Measurements from ENCODE around the gene ZNF554. TPM values are rescaled to one million over a fixed set of nuclear protein-coding genes. Genes with fewer than 3 reads are reported as not detected.

The ZNF554 gene
- total RNA-seq, 1 experiment from 2014 or later = 4.6 TPM

GRCh38 chr19:2807379-2808128 lies 12.1 kb upstream of the ZNF554 start:
- no peak for DNase-seq (ENCODE audit: low read depth)

- no peak for DNase-seq (ENCODE audit: low read depth)
Observed at GRCh38 chr19:2808129-2808941, 11.3 kb upstream of the ZNF554 start.

- DNase-seq (ENCODE audit: low read depth) = no peak
Observed at GRCh38 chr19:2809387-2810140, 10.1 kb upstream of the ZNF554 start.

- DNase-seq (ENCODE audit: low read depth) = no peak
Observed at GRCh38 chr19:2810141-2811091, 9.3 kb upstream of the ZNF554 start.

- DNase-seq (ENCODE audit: low read depth) = no peak
Observed at GRCh38 chr19:2811221-2811722, 8.4 kb upstream of the ZNF554 start.

GRCh38 chr19:2811735-2812413 lies 7.8 kb upstream of the ZNF554 start:
- DNase-seq (ENCODE audit: low read depth) = no peak

- DNase-seq (ENCODE audit: low read depth) = no peak
Observed at GRCh38 chr19:2812414-2813234, 7.0 kb upstream of the ZNF554 start.

GRCh38 chr19:2813235-2814160 lies 6.2 kb upstream of the ZNF554 start:
- no peak for DNase-seq (ENCODE audit: low read depth)

- no peak for DNase-seq (ENCODE audit: low read depth)
Observed at GRCh38 chr19:2814426-2814825, 5.2 kb upstream of the ZNF554 start.

- no peak for DNase-seq (ENCODE audit: low read depth)
Observed at GRCh38 chr19:2815191-2815614, 4.5 kb upstream of the ZNF554 start.

- no peak for DNase-seq (ENCODE audit: low read depth)
Observed at GRCh38 chr19:2815923-2816322, 3.7 kb upstream of the ZNF554 start.

GRCh38 chr19:2816641-2817040 lies 3.0 kb upstream of the ZNF554 start:
- DNase-seq (ENCODE audit: low read depth) = no peak

- peak; percentile 46 for DNase-seq (ENCODE audit: low read depth)
Observed at GRCh38 chr19:2817237-2817829, 2.3 kb upstream of the ZNF554 start.

GRCh38 chr19:2820112-2820702 lies 539 bp downstream of the ZNF554 start:
- peak; percentile 26 for DNase-seq (ENCODE audit: low read depth)

- no peak for DNase-seq (ENCODE audit: low read depth)
Observed at GRCh38 chr19:2822846-2823245, 3.2 kb downstream of the ZNF554 start.

- DNase-seq (ENCODE audit: low read depth) = no peak
Observed at GRCh38 chr19:2823646-2824045, 4.0 kb downstream of the ZNF554 start.

- DNase-seq (ENCODE audit: low read depth) = no peak
Observed at GRCh38 chr19:2824129-2824528, 4.5 kb downstream of the ZNF554 start.

- DNase-seq (ENCODE audit: low read depth) = no peak
Observed at GRCh38 chr19:2827022-2827421, 7.4 kb downstream of the ZNF554 start.

Measured in M059J (cell line).